ENCODE measurements around the gene NOS2. TPM values are rescaled to one million over a fixed set of nuclear protein-coding genes. Genes with fewer than 3 reads are reported as not detected.

Gene NOS2
- total and polyA plus RNA-seq, 4 donors = 0.30 to 2.2 (median 0.89) TPM

DNA sequence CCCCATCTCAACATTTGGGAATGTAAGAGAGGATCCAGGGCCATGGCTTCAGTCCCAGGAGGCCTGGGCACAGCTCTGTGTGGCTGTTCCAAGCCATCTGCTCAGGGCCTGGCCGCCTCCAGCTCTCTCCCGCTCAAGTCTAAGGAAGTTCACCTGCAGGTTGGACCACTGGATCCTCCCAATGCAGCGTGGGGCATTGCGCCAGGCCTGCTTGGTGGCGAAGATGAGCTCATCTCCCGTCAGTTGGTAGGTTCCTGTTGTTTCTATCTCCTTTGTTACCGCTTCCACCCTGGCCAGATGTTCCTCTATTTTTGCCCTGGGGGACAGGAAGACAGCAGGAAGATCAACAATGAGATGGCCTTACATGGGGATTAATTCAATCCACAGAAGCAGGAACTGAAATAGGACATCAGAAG, 17.5 kb downstream of the NOS2 start:
- H3K9ac ChIP-seq (ENCODE audit: insufficient read depth in 1 of 2, low read length in 2 of 2) = no peak overlapping the region
- peak in 2 of 3 donors; percentile 27 to 50 for DNase-seq
- 44 to 47% methylated on average over 7 of the region's 7 CpGs for WGBS, 2 donors
- ATAC-seq (ENCODE audit: insufficient read depth, low FRiP score) = no peak
- TF ChIP-seq, protein P1, sequence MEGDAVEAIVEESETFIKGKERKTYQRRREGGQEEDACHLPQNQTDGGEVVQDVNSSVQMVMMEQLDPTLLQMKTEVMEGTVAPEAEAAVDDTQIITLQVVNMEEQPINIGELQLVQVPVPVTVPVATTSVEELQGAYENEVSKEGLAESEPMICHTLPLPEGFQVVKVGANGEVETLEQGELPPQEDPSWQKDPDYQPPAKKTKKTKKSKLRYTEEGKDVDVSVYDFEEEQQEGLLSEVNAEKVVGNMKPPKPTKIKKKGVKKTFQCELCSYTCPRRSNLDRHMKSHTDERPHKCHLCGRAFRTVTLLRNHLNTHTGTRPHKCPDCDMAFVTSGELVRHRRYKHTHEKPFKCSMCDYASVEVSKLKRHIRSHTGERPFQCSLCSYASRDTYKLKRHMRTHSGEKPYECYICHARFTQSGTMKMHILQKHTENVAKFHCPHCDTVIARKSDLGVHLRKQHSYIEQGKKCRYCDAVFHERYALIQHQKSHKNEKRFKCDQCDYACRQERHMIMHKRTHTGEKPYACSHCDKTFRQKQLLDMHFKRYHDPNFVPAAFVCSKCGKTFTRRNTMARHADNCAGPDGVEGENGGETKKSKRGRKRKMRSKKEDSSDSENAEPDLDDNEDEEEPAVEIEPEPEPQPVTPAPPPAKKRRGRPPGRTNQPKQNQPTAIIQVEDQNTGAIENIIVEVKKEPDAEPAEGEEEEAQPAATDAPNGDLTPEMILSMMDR (IDR thresholded peaks at IDR 0.05; ENCODE audit: control extremely low read depth, extremely low read depth) = no peak
- H3K4me3 ChIP-seq = no peak overlapping the region
- H3K4me1 ChIP-seq (ENCODE audit: control insufficient read depth in 5 of 5, insufficient read depth in 5 of 5, low read length in 5 of 5) = peaks cover 0 to 4% (median 0%) of the 10 kb centered on the region in 5 donors
- H3K36me3 ChIP-seq (ENCODE audit: control insufficient read depth in 4 of 4, insufficient read depth in 4 of 4, low read length in 4 of 4) = no peaks in the 10 kb centered on the region
- H3K9me3 ChIP-seq (ENCODE audit: control insufficient read depth in 4 of 4, insufficient read depth in 3 of 4, low read length in 3 of 4) = no peaks in the 10 kb centered on the region
- no peaks in the 10 kb centered on the region for H3K27me3 ChIP-seq (ENCODE audit: control insufficient read depth in 3 of 3, insufficient read depth in 3 of 3, low read length in 2 of 3)
- no peak overlapping the region for H3K27ac ChIP-seq (ENCODE audit: low read depth in 1 of 2, low read length in 1 of 2)

GRCh38 chr17:27780828-27781404, 19.4 kb downstream of the NOS2 start:
- DNase-seq (no peak), ATAC-seq (ENCODE audit: insufficient read depth, low FRiP score) (no peak)
- Histone ChIP-seq H3K27me3 (ENCODE audit: control insufficient read depth in 3 of 3, insufficient read depth in 3 of 3, low read length in 2 of 3) (no peaks in the 10 kb centered on the region), H3K27ac (ENCODE audit: low read depth in 1 of 2, low read length in 1 of 2) (no peak overlapping the region), H3K4me3 (no peak overlapping the region), H3K4me1 (ENCODE audit: control insufficient read depth in 5 of 5, insufficient read depth in 5 of 5, low read length in 5 of 5) (peaks cover 0 to 4% (median 0%) of the 10 kb centered on the region in 5 donors), H3K9ac (ENCODE audit: insufficient read depth in 1 of 2, low read length in 2 of 2) (no peak overlapping the region), H3K9me3 (ENCODE audit: control insufficient read depth in 4 of 4, insufficient read depth in 3 of 4, low read length in 3 of 4) (no peaks in the 10 kb centered on the region), H3K36me3 (ENCODE audit: control insufficient read depth in 4 of 4, insufficient read depth in 4 of 4, low read length in 4 of 4) (no peaks in the 10 kb centered on the region)
- 95 to 98% methylated on average over 20 of the region's 20 CpGs for WGBS, 2 donors
- TF ChIP-seq, protein P1 (IDR thresholded peaks at IDR 0.05; ENCODE audit: control extremely low read depth, extremely low read depth) = no peak

GRCh38 chr17:27780092-27780827, 20.1 kb downstream of the NOS2 start:
- Histone ChIP-seq H3K4me1 (ENCODE audit: control insufficient read depth in 5 of 5, insufficient read depth in 5 of 5, low read length in 5 of 5) (peaks cover 0 to 4% (median 0%) of the 10 kb centered on the region in 5 donors), H3K27me3 (ENCODE audit: control insufficient read depth in 3 of 3, insufficient read depth in 3 of 3, low read length in 2 of 3) (no peaks in the 10 kb centered on the region), H3K36me3 (ENCODE audit: control insufficient read depth in 4 of 4, insufficient read depth in 4 of 4, low read length in 4 of 4) (no peaks in the 10 kb centered on the region), H3K4me3 (no peak overlapping the region), H3K27ac (ENCODE audit: low read depth in 1 of 2, low read length in 1 of 2) (no peak overlapping the region), H3K9ac (ENCODE audit: insufficient read depth in 1 of 2, low read length in 2 of 2) (no peak overlapping the region), H3K9me3 (ENCODE audit: control insufficient read depth in 4 of 4, insufficient read depth in 3 of 4, low read length in 3 of 4) (no peaks in the 10 kb centered on the region)
- TF ChIP-seq, protein P1 (IDR thresholded peaks at IDR 0.05; ENCODE audit: control extremely low read depth, extremely low read depth) = no peak
- ATAC-seq (ENCODE audit: insufficient read depth, low FRiP score) (no peak), DNase-seq (no peak)
- 85 to 92% methylated on average over 8 of the region's 8 CpGs for WGBS, 2 donors
